Muscle layer of colon (tissue), 2 donors: ENCODE results near the gene ZMYND15.
"Not testable (repeated sequence)": the region's sequence is repeated elsewhere in the genome, so short reads cannot be mapped to it uniquely, and the experiment has no call there.

ENCODE experiments used
- H3K27ac ChIP-seq: one replicate; pipeline ENCODE4 v1.7.0; 2013; ENCODE audit warnings: low read depth, mild to moderate bottlenecking, low read length, moderate library complexity
- H3K27me3 ChIP-seq, 2 donors: one replicate each; pipeline ENCODE4 v1.7.0; 2013; ENCODE audit warnings: low read length in 2 of 2, mild to moderate bottlenecking in 2 of 2; ENCODE audit not compliant: insufficient read depth in 2 of 2, control insufficient read depth in 1 of 2
- H3K36me3 ChIP-seq: one replicate; pipeline ENCODE4 v1.7.0; 2013; ENCODE audit warnings: mild to moderate bottlenecking, low read length; ENCODE audit not compliant: insufficient read depth
- H3K4me1 ChIP-seq: one replicate; pipeline ENCODE4 v1.7.0; 2013; ENCODE audit warnings: mild to moderate bottlenecking, low read length; ENCODE audit not compliant: insufficient read depth
- H3K4me3 ChIP-seq, 2 donors: one replicate each; pipeline ENCODE4 v1.7.0; 2013; ENCODE audit warnings: low read length in 2 of 2, low read depth in 1 of 2, mild to moderate bottlenecking in 1 of 2, moderate library complexity in 1 of 2
- H3K9ac ChIP-seq: one replicate; pipeline ENCODE4 v1.7.0; 2013; ENCODE audit warnings: low read length
- H3K9me3 ChIP-seq: one replicate; pipeline ENCODE4 v1.7.0; 2013; ENCODE audit warnings: mild to moderate bottlenecking, low read length
- donor health status: abdominal sarcoma.
- donor health status: Adenocarcinoma of cecum.

ZMYND15 gene

DNA sequence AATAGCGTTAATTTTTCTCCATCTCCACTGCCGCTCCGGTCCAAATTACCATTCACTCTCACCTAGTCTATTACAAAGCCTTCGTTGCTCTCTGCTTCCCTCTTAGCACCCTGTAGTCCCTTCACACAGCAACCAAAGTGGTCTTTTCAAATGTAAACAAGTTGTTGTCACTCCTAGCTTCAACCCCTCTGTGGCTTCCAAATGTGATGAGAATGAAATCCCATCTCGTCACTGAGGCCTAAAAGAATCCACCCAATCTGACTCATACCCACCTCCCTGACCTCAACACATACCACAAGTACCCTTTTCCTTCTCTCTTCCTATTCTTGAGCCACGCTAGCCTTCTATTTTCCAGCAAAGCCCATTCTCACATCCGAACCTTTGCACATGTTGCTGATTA lies 33.5 kb upstream of the ZMYND15 start:
- H3K36me3 ChIP-seq, result no peaks in the 10 kb centered on the region
- no peak overlapping the region for H3K27ac ChIP-seq
- H3K4me3 ChIP-seq, result no peak overlapping the region
- peaks cover 16% of the 10 kb centered on the region for H3K4me1 ChIP-seq
- no peaks in the 10 kb centered on the region for H3K27me3 ChIP-seq
- H3K9me3 ChIP-seq, result no peaks in the 10 kb centered on the region
- H3K9ac ChIP-seq, result no peak overlapping the region

DNA sequence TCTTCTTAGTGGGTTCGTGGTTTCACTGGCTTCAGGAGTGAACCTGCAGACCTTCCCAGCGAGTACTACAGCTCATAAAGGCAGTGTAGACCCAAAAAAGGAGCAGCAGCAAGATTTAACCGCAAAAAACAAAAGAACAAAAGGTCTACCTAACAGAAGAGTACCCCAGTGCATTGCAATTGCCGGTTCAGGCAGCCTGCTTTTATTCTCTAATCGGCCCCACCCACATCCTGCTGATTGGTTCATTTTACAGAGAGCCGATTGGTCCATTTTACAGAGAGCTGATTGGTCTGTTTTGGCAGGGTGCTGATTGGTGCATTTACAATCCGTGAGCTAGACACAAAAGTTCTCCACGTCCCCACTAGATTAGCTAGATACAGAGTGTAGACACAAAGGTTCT lies 31.2 kb upstream of the ZMYND15 start:
- Histone ChIP-seq H3K9me3 (no peaks in the 10 kb centered on the region), H3K4me3 (no peak overlapping the region), H3K4me1 (peaks cover 16% of the 10 kb centered on the region), H3K9ac (no peak overlapping the region), H3K36me3 (no peaks in the 10 kb centered on the region), H3K27me3 (no peaks in the 10 kb centered on the region), H3K27ac (no peak overlapping the region)

DNA sequence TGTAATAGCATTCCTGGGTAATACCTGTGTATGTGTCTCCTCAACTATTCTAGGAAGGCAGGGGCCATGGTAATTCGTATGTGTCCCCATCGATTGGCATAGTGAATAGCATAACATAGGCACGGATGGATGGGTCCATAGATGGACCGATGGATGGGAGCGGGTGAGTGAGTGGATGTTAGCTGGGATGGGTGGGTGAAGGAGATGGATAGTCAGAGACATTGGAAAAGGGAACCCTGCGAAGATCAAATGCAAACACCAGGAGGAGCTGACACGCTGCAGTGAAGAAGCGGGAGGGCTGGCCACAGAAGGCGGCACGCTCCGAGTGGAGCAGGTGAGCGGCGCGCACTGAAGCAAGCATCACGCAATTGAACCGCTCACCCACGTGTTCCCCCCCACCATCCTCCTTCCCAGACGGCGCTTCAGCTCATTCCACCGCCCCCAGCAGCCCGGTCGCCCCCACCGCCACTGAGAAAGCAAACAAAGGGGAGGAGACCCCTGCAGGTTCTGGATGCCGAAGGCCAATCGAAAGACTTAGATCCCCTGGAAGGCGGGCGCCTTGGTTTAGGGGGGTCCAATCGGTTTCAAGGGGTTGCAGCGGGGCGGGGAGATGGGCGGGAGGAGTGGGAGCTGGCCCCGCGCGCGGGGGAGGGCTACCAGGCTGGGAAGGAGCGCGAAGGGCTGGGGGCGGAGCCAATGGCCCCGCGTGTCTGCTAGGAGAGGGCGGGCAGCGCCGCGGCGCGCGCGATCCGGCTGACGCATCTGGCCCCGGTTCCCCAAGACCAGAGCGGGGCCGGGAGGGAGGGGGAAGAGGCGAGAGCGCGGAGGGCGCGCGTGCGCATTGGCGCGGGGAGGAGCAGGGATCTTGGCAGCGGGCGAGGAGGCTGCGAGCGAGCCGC lies 29.6 kb upstream of the ZMYND15 start, which contains the start of gene ARRB2:
ARRB2 (plus strand) TSS at position 839 of the 899 bp plus-strand sequence. CDS start 90 bp downstream, outside the sequence.
- H3K27ac ChIP-seq, result peak within 1 kb of the TSS; percentile 85
- H3K27me3 ChIP-seq, result no peaks in the 10 kb centered on the region
- peak within 1 kb of the TSS; percentile 68 for H3K9ac ChIP-seq

DNA sequence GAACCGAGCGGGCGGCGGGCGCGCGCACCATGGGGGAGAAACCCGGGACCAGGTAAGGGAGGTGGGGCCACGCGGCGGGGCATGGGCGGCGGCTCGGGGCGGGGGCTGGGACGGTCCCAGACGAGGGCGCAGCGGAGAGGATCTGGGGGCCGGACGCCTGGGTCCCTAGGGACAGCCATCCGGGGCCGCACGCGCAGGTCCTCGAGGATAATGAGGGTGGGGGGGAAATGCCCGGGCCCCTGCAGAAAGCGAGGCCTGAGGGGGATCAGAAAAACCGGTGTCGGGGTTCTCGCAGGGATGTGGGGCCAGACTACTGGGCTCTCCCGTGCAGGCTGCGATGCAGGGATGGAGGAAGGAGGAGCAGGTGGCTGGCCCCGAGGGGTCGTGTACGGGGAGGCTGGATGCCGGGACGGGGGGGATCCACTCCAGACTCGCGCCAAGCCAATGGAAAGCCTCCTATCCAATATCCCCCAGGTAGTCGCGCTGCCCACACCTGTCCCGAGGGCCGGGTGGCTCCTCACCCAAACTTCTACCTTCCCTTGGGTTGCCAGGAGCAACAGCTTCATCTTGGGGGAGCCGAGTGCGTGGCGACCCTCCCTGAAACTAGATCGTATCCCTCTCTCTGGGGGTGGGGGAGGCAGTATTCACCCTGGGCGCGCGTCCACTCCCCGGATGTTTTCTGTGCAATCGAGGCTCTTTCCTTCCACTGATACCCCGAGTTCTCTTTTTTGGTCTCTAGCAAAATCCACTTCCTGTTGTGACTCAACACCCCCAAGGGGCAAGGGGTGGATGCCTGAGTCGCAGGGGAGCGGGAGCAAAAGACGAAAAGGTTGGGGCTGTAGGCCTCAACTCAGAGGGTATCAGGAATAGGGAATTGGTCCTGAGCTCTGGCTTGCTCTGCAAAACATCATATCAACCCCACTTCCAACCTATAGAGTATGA lies 28.7 kb upstream of the ZMYND15 start:
- H3K36me3 ChIP-seq, result peaks cover 6% of the 10 kb centered on the region
- H3K9ac ChIP-seq, result peak overlapping the region; percentile 68
- H3K4me1 ChIP-seq, result peaks cover 16% of the 10 kb centered on the region
- H3K27ac ChIP-seq, result peak overlapping the region; percentile 85
- H3K4me3 ChIP-seq, result peak overlapping the region; percentile 70 to 80
- H3K27me3 ChIP-seq, result no peaks in the 10 kb centered on the region
- H3K9me3 ChIP-seq, result no peaks in the 10 kb centered on the region

More for the DNA sequence above, 29.6 kb upstream of the ZMYND15 start, which contains the start of gene ARRB2:
- Histone ChIP-seq H3K4me3 (peak within 1 kb of the TSS; percentile 70 to 80), H3K9me3 (no peaks in the 10 kb centered on the region), H3K36me3 (no peaks in the 10 kb centered on the region), H3K4me1 (peaks cover 16% of the 10 kb centered on the region)

DNA sequence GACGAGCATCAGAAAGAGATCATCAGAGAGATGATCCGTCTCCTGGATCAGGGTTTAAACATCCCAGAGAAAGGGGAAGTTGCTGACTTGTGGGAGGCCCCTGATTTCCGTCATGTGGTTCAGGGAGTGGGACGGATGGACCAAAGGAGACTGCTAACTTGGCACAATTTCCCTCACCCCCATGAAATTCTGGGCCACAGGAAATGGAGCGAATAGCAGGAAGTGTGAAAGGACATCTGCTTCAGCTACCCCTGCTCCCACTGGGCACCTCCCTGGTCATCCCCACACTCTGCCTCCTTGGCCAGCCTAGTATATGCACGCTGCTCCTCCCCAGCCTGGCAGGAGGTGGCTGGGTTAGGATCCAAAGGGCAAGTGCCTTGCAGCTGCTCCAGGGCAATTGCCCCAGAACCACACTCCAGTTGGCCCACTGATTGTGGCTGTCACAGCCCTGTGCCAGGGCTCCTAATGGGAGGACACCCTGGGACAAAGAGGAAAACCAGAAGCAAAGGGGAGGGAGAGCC lies 27.9 kb upstream of the ZMYND15 start:
- H3K9ac ChIP-seq, result no peak overlapping the region
- H3K36me3 ChIP-seq, result peaks cover 7% of the 10 kb centered on the region
- peaks cover 16% of the 10 kb centered on the region for H3K4me1 ChIP-seq
- no peaks in the 10 kb centered on the region for H3K27me3 ChIP-seq
- H3K9me3 ChIP-seq, result no peaks in the 10 kb centered on the region
- no peak overlapping the region for H3K27ac ChIP-seq
- peak overlapping the region in 1 of 2 donors; percentile 70 for H3K4me3 ChIP-seq

DNA sequence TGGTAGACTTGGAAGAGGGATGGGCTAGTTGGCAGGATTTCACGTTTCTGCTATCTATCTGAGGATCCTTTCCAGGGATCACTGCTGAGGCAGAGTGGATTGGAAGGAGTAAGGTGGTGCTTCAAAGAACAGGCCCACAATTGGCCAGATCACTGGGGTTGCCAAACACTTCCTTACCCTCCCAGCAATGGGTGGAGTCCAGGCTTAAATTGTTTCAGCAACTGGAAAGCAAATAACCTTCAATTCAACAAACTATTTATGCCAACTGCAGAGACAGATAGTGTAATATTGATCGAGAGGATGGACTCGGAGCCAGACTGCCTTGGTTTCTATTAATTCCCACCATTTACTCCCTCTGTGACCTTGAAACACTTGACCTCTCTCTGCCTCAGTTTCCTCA lies 27.1 kb upstream of the ZMYND15 start:
- Histone ChIP-seq H3K27ac (no peak overlapping the region), H3K36me3 (peaks cover 11% of the 10 kb centered on the region), H3K9me3 (no peaks in the 10 kb centered on the region), H3K4me1 (peaks cover 16% of the 10 kb centered on the region), H3K4me3 (no peak overlapping the region), H3K9ac (no peak overlapping the region), H3K27me3 (no peaks in the 10 kb centered on the region)

DNA sequence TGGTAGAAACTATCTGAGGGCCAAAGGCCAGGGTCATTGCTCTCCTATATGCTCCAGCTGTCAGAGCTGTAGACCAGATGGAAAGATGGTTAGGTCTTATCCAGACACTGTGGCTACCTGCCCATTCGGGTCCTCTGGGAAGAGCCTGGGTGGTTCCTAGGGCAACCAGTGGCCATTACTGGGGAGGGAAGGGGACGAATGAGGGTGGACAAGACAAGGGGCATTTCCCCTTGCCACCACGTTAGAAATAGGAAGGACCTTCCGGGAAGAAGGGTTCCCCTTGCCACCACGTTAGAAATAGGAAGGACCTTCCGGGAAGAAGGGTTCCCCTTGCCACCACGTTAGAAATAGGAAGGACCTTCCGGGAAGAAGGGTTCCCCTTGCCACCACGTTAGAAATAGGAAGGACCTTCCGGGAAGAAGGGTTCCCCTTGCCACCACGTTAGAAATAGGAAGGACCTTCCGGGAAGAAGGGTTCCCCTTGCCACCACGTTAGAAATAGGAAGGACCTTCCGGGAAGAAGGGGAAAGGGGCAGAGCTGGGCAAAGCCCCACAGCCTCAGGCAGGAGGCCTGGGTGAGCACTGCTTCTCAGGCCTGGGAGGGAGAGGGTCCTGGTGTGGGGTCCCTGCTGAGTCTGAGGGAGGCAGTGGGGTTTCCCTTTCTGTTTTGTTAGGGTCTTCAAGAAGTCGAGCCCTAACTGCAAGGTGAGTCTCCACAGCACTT lies 25.1 kb upstream of the ZMYND15 start:
- peaks cover 16% of the 10 kb centered on the region for H3K4me1 ChIP-seq
- not testable (repeated sequence) for H3K9ac ChIP-seq

DNA sequence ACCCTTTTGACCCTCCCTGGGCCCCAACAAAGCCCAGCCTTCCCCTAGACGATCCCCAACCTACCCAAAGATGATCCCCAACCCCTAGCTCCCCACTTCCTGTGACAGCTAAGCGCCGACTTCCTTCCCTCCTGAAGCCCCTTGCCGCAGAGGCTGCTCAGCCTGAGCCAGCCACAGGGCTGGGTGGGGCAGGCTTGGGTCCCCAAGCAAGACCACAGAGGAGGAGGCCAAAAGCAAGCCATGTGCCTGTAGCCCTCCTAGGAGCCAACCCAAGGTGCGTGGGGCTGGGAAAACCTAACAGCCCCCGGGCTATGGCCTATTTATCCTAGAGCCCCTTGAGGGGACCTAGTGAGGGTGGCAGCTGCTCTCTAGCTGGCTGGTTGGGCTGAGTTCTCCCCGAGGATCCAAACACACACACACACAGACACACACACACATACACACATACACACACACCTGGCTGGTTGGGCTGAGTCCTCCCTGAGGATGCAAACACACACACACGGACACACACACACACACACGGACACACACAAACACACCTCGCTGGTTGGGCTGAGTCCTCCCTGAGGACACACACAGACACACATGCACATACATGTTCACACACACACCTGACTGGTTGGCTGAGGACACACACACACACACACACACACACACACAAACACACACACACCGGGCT lies 24.4 kb upstream of the ZMYND15 start:
- no peak overlapping the region for H3K9ac ChIP-seq
- H3K4me1 ChIP-seq, result peaks cover 12% of the 10 kb centered on the region
- H3K4me3 ChIP-seq, result no peak overlapping the region
- H3K36me3 ChIP-seq, result peaks cover 12% of the 10 kb centered on the region
- H3K27ac ChIP-seq, result no peak overlapping the region
- H3K9me3 ChIP-seq, result no peaks in the 10 kb centered on the region
- H3K27me3 ChIP-seq, result no peaks in the 10 kb centered on the region

More for the DNA sequence above, 25.1 kb upstream of the ZMYND15 start:
- not testable (repeated sequence) for H3K27ac ChIP-seq, H3K4me3 ChIP-seq, H3K9me3 ChIP-seq, H3K27me3 ChIP-seq
- H3K36me3 ChIP-seq, result peaks cover 12% of the 10 kb centered on the region

DNA sequence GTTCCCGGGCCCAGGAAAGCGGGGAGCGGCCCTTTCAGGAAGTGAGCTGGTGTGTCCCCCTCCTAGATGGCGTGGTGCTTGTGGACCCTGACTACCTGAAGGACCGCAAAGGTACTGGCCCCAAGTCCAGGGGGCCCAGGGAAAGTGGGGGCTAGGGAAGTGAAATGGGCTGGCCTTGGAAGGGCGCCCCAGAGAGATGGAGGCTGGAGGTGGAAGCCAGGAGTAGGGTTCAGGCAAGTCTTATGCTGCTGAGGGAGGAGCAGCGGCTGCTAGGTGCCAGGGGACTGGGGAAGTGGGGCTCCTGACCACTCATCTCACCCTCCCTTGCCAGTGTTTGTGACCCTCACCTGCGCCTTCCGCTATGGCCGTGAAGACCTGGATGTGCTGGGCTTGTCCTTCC lies 23.6 kb upstream of the ZMYND15 start:
- no peak overlapping the region for H3K27ac ChIP-seq
- H3K4me1 ChIP-seq, result peaks cover 9% of the 10 kb centered on the region
- H3K27me3 ChIP-seq, result no peaks in the 10 kb centered on the region
- H3K36me3 ChIP-seq, result peaks cover 12% of the 10 kb centered on the region
- H3K9ac ChIP-seq, result no peak overlapping the region
- H3K9me3 ChIP-seq, result no peaks in the 10 kb centered on the region
- no peak overlapping the region for H3K4me3 ChIP-seq

DNA sequence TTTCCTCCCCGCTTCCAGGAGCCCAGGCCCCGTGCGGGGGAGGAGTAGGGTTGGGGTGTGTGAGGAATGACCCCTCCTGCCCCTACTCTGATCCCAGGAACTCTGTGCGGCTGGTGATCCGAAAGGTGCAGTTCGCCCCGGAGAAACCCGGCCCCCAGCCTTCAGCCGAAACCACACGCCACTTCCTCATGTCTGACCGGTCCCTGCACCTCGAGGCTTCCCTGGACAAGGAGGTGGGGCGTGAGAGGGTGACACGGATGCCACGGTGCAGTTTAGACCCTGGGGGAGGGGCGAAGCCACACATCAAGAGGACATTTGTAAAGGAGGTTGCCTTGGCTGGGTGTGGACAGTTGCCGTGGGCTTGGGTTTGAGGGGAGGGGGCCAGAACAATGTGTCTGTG lies 21.8 kb upstream of the ZMYND15 start:
- no peaks in the 10 kb centered on the region for H3K4me1 ChIP-seq
- peaks cover 12% of the 10 kb centered on the region for H3K36me3 ChIP-seq
- no peak overlapping the region for H3K9ac ChIP-seq
- H3K27ac ChIP-seq, result no peak overlapping the region
- no peaks in the 10 kb centered on the region for H3K9me3 ChIP-seq
- no peaks in the 10 kb centered on the region for H3K27me3 ChIP-seq
- H3K4me3 ChIP-seq, result no peak overlapping the region
